Coronary artery (tissue), 2 donors: ENCODE data around the gene TBC1D2.
"Not testable (repeated sequence)": the region's sequence is repeated elsewhere in the genome, so short reads cannot be mapped to it uniquely, and the experiment has no call there.

Experiments
- DNase-seq: peaks from one replicate; pipeline ENCODE4 v3.0.0-alpha.2; 2017; ENCODE audit warnings: low spot score
- H3K27ac ChIP-seq, 2 donors: fragments of 200-600 bp; sonication (generic); one replicate each; pipeline ENCODE4 v1.5.1; 2016 to 2019
- H3K4me3 ChIP-seq: fragments of 200-600 bp; sonication (generic); 2 replicates; pipeline ENCODE4 v1.5.1; 2016; ENCODE audit warnings: mild to moderate bottlenecking, moderate library complexity
- CTCF ChIP-seq: fragments of 200-600 bp; sonication (generic); IDR thresholded peaks from one replicate; pipeline ENCODE4 v1.5.1; 2019; ENCODE audit warnings: antibody characterized with exemption

The TBC1D2 gene

GRCh38 chr9:98285446-98285845 is 30.0 kb upstream of the TBC1D2 start:
- no peak for DNase-seq
- TF ChIP-seq CTCF, result no peak

GRCh38 chr9:98284754-98285153 is 29.3 kb upstream of the TBC1D2 start:
- Histone ChIP-seq H3K27ac (no peak overlapping the region), H3K4me3 (no peak overlapping the region)
- DNase-seq, result no peak
- no peak for TF ChIP-seq CTCF

More at GRCh38 chr9:98285446-98285845, 30.0 kb upstream of the TBC1D2 start:
- Histone ChIP-seq H3K4me3 (no peak overlapping the region), H3K27ac (no peak overlapping the region)

- not testable (repeated sequence) for H3K27ac ChIP-seq, H3K4me3 ChIP-seq, DNase-seq
These were observed 27.7 kb upstream of the TBC1D2 start for GRCh38 chr9:98283143-98283542.

- no peak for TF ChIP-seq CTCF
- DNase-seq, result no peak
- Histone ChIP-seq H3K27ac (no peak overlapping the region), H3K4me3 (no peak overlapping the region)
These were observed 25.8 kb upstream of the TBC1D2 start for GRCh38 chr9:98281281-98281680.

GRCh38 chr9:98280574-98280973 is 25.1 kb upstream of the TBC1D2 start:
- Histone ChIP-seq H3K4me3 (no peak overlapping the region), H3K27ac (no peak overlapping the region)
- DNase-seq, result no peak
- TF ChIP-seq CTCF, result no peak

- TF ChIP-seq CTCF, result no peak
- H3K27ac ChIP-seq, result no peak overlapping the region
- no peak for DNase-seq
- no peak overlapping the region for H3K4me3 ChIP-seq
These were observed 24.7 kb upstream of the TBC1D2 start for GRCh38 chr9:98280162-98280561.

- Histone ChIP-seq H3K4me3 (no peak overlapping the region), H3K27ac (no peak overlapping the region)
- DNase-seq, result no peak
- TF ChIP-seq CTCF, result no peak
These were observed 21.5 kb upstream of the TBC1D2 start for GRCh38 chr9:98276907-98277469.

- DNase-seq, result no peak
- TF ChIP-seq CTCF, result no peak
- Histone ChIP-seq H3K4me3 (no peak overlapping the region), H3K27ac (no peak overlapping the region)
These were observed 19.7 kb upstream of the TBC1D2 start for GRCh38 chr9:98275159-98275558.
